B cell (primary cell): Measurements from ENCODE around the gene EGFL7. TPM values are rescaled to one million over a fixed set of nuclear protein-coding genes. Genes with fewer than 3 reads are reported as not detected.

Experiments
- ATAC-seq: fragments of 200-7000 bp; cut with Tn5 transposase; one replicate; pipeline ENCODE4 v1.10.0; 2021; ENCODE audit warnings: low read depth, mild to moderate bottlenecking, moderate number of reproducible peaks, moderate library complexity
- CTCF ChIA-PET: fragments of 350-600 bp; sonication (Branson Sonifier 250); formaldehyde crosslinking; loops from one replicate; lab custom pipeline; 2021; ENCODE audit warnings: antibody characterized with exemption, inconsistent platforms; lab: Charles Lee
- POLR2A ChIA-PET: fragments of 350-600 bp; sonication (Branson Sonifier 250); formaldehyde crosslinking; loops from one replicate; lab custom pipeline; 2021; ENCODE audit warnings: antibody characterized with exemption; lab: Charles Lee
- DNase-seq: peaks from one replicate; pipeline ENCODE4 v3.0.0; 2013
- H2AFZ ChIP-seq: 2 replicates; pipeline ENCODE4 v1.6.1; 2012; ENCODE audit warnings: mild to moderate bottlenecking, low read depth, low read length; ENCODE audit not compliant: insufficient read depth, poor library complexity, severe bottlenecking
- H3K27ac ChIP-seq, 2 donors: 1 replicate in 1 of 2; 2 replicates in 1 of 2; pipeline ENCODE4 v1.5.1; 2012 to 2013; ENCODE audit warnings: low read length in 2 of 2, mild to moderate bottlenecking in 2 of 2, moderate library complexity in 1 of 2
- H3K27me3 ChIP-seq, 4 experiments: fragments of 200-600 bp in 1 of 4; sonication (generic) in 1 of 4; replicated peaks in 1 of 4; 1 replicate in 2 of 4; 2 replicates in 2 of 4; pipeline versions ENCODE4 v1.6.1 to v1.7.0; 2013 to 2016; ENCODE audit warnings: low read length in 3 of 4, mild to moderate bottlenecking in 2 of 4, mixed read lengths in 1 of 4, moderate library complexity in 1 of 4; ENCODE audit not compliant: insufficient read depth in 4 of 4, control insufficient read depth in 3 of 4; ENCODE audit errors: control extremely low read depth in 1 of 4
- H3K36me3 ChIP-seq, 2 experiments: replicated peaks in 1 of 2; 1 replicate in 1 of 2; 2 replicates in 1 of 2; pipeline versions ENCODE4 v1.6.1 to v1.7.1; 2013; ENCODE audit warnings: low read length in 1 of 2; ENCODE audit not compliant: insufficient read depth in 2 of 2, control insufficient read depth in 1 of 2; ENCODE audit errors: control extremely low read depth in 1 of 2, extremely low read depth in 1 of 2
- H3K4me1 ChIP-seq, 2 donors: fragments of 200-600 bp in 1 of 2; sonication (generic) in 1 of 2; 1 replicate in 1 of 2; 2 replicates in 1 of 2; pipeline versions ENCODE4 v1.5.1 to v1.6.1; 2013 to 2017; ENCODE audit warnings: low read length in 2 of 2; ENCODE audit not compliant: control insufficient read depth in 2 of 2, insufficient read depth in 2 of 2
- H3K4me2 ChIP-seq: replicated peaks from 2 replicates; pipeline ENCODE3; 2012; ENCODE audit warnings: mild to moderate bottlenecking, low read depth, low read length; ENCODE audit not compliant: poor library complexity, severe bottlenecking
- H3K4me3 ChIP-seq, 5 experiments: fragments of 200-600 bp in 1 of 5; sonication (generic) in 1 of 5; 1 replicate in 3 of 5; 2 replicates in 2 of 5; pipeline versions ENCODE4 v1.5.1 to v1.7.0; 2011 to 2016; ENCODE audit warnings: low read length in 4 of 5, mild to moderate bottlenecking in 4 of 5, low read depth in 2 of 5, control low read depth in 1 of 5, moderate library complexity in 1 of 5; ENCODE audit not compliant: insufficient read depth in 1 of 5; ENCODE audit errors: control extremely low read depth in 1 of 5, extremely low read depth in 1 of 5
- H3K79me2 ChIP-seq: fragments of 200-600 bp; sonication (generic); one replicate; pipeline ENCODE4 v1.6.0; 2016; ENCODE audit warnings: low read length; ENCODE audit not compliant: control insufficient read depth, insufficient read depth
- H3K9ac ChIP-seq: fragments of 200-600 bp; sonication (generic); 2 replicates; pipeline ENCODE4 v1.6.1; 2017; ENCODE audit warnings: mild to moderate bottlenecking, low read length, moderate library complexity
- H3K9me3 ChIP-seq, 3 donors: one replicate each; pipeline versions ENCODE4 v1.6.1 to v1.7.1; 2013; ENCODE audit warnings: low read length in 2 of 3; ENCODE audit not compliant: control insufficient read depth in 2 of 3, insufficient read depth in 1 of 3; ENCODE audit errors: control extremely low read depth in 1 of 3
- H4K20me1 ChIP-seq: 2 replicates; pipeline ENCODE4 v1.6.0; 2012; ENCODE audit warnings: mild to moderate bottlenecking, low read length; ENCODE audit not compliant: insufficient read depth, control insufficient read depth, poor library complexity, severe bottlenecking
- H3K27ac Mint-ChIP-seq: one replicate; pipeline ENCODE4 v1.8.0; 2021; ENCODE audit warnings: mixed read lengths
- H3K27me3 Mint-ChIP-seq: one replicate; pipeline ENCODE4 v1.8.0; 2021; ENCODE audit warnings: mixed read lengths
- H3K4me1 Mint-ChIP-seq: one replicate; pipeline ENCODE4 v1.8.0; 2021; ENCODE audit warnings: mixed read lengths
- H3K4me3 Mint-ChIP-seq: one replicate; pipeline ENCODE4 v1.8.0; 2021; ENCODE audit warnings: mixed read lengths
- H3K9me3 Mint-ChIP-seq: one replicate; pipeline ENCODE4 v1.8.0; 2022; ENCODE audit warnings: mixed read lengths; ENCODE audit not compliant: insufficient read depth
- EZH2 ChIP-seq: IDR thresholded peaks from 2 replicates; pipeline ENCODE4 v1.6.1; 2012; ENCODE audit warnings: borderline replicate concordance, low read depth, mild to moderate bottlenecking, moderate library complexity, low read length; ENCODE audit not compliant: insufficient read depth, poor library complexity, severe bottlenecking
- WGBS: methylation state at CpG from one replicate; pipeline ENCODE4 v1.1.5; 2013; ENCODE audit warnings: missing lambda C conversion rate; ENCODE audit not compliant: insufficient coverage; 5-methylcytosine and 5-hydroxymethylcytosine counted together
- intact Hi-C: fragments of 100-400 bp; cut with micrococcal nuclease; formaldehyde crosslinking; loops from one replicate; pipeline ENCODE4 v1.10.0; 2022
- polyA plus RNA-seq: library from polyadenylated mRNA; depleted of rRNA; stranded (reverse); fragments of >200 nt; gene quantifications from 2 replicates; pipeline ENCODE4 v1.2.3, GENCODE V29; 2012
- total RNA-seq, 2 donors: library from RNA; stranded (reverse); fragments of 120-200 nt in 1 of 2; gene quantifications; 1 replicate in 1 of 2; 2 replicates in 1 of 2; pipeline versions ENCODE4 v1.2.3 to v1.2.4, GENCODE V29; 2013 to 2022
- TF ChIP-seq, protein P1 (sequence below): fragments of 200-600 bp; IDR thresholded peaks from one replicate; pipeline ENCODE4 v1.8.0; 2022; ENCODE audit warnings: antibody characterized with exemption, mild to moderate bottlenecking

The EGFL7 gene
- total and polyA plus RNA-seq, 2 donors (not counting 1 experiment from before 2014, with no cell fraction given) = 0.34 TPM; not detected in 1

DNA sequence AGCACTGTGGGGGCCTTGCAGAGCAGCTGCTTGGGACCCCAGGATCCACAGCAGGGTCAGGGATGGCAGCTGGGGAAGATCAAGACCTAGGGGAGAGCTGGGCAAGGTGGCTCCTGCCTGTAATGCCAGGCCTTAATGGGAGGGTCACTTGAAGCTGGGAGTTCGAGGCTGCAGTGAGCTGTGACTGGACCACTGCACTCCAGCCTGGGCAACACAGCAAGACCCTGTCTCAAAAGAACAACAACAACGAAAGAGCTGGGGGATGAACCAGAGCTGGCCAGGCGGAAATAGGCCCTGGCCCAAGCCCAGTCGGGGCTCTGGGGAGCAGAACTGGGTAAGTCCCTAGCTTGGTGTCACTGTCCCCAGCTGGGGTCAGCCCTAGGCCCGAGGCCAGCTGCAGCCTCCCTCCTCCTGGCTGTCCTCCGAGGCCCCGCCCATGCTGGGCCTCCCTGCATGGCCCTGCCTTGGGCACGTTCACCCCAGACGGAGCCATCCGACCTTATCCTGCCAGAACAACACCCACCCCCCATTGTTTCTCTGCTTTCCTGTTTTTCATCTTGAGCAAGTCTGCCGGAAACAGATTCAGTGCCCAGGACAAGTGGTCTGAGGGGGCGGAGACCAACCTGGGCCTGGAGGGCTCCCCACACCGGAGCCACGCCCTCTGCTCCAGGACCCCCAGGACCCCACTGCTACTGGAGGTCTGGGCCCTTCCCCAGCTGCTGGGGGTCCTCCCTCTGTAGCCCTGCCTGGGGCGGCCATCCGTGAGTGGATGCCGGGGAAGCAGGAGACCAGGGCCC, 51.6 kb downstream of the EGFL7 start:
- ChIA-PET CTCF (interaction anchor here (4.0 kb wide), 1 partner anchor 13 kb away, joined by 23 read pairs; no protein-coding TSS in a partner anchor), POLR2A (interaction anchor here (0.5 to 2.4 kb wide), 7 partner anchors 8 to 15 kb away, joined by 3 to 8 read pairs (median 4); no protein-coding TSS in a partner anchor)
- Histone ChIP-seq H3K9me3 (peaks cover 0 to 4% (median 0%) of the 10 kb centered on the region in 3 donors), H3K36me3 (no peaks in the 10 kb centered on the region), H2AFZ (peak overlapping the region; percentile 46), H3K79me2 (peaks cover 4% of the 10 kb centered on the region), H3K27me3 (peaks cover 0 to 39% (median 6%) of the 10 kb centered on the region in 4 experiments), H3K27ac (peak overlapping the region; percentile 18 to 33), H3K4me3 (peak overlapping the region in 1 of 5 experiments; percentile 48), H3K9ac (no peak overlapping the region), H3K4me1 (peaks cover 33 to 45% of the 10 kb centered on the region in 2 donors), H3K4me2 (peak overlapping the region; percentile 82), H4K20me1 (no peaks in the 10 kb centered on the region)
- peak; percentile 23 for ATAC-seq
- intact Hi-C loops = loop anchor here (10.0 kb wide), 1 partner anchor 49 kb away; the partner anchor contains the start of gene EGFL7
- H3K27ac Mint-ChIP-seq = peak overlapping the region; percentile 55
- peaks cover 20% of the 10 kb centered on the region for H3K27me3 Mint-ChIP-seq
- H3K9me3 Mint-ChIP-seq = no peaks in the 10 kb centered on the region
- TF ChIP-seq, protein P1, sequence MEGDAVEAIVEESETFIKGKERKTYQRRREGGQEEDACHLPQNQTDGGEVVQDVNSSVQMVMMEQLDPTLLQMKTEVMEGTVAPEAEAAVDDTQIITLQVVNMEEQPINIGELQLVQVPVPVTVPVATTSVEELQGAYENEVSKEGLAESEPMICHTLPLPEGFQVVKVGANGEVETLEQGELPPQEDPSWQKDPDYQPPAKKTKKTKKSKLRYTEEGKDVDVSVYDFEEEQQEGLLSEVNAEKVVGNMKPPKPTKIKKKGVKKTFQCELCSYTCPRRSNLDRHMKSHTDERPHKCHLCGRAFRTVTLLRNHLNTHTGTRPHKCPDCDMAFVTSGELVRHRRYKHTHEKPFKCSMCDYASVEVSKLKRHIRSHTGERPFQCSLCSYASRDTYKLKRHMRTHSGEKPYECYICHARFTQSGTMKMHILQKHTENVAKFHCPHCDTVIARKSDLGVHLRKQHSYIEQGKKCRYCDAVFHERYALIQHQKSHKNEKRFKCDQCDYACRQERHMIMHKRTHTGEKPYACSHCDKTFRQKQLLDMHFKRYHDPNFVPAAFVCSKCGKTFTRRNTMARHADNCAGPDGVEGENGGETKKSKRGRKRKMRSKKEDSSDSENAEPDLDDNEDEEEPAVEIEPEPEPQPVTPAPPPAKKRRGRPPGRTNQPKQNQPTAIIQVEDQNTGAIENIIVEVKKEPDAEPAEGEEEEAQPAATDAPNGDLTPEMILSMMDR = no peak
- TF ChIP-seq EZH2 = no peak
- H3K4me1 Mint-ChIP-seq = peaks cover 30% of the 10 kb centered on the region
- H3K4me3 Mint-ChIP-seq = peak overlapping the region; percentile 50
- 32% methylated on average over 17 of the region's 17 CpGs for WGBS
- no peak for DNase-seq
